H9 (cell line): ENCODE results near the gene LRP10. TPM values are rescaled to one million over a fixed set of nuclear protein-coding genes. Genes with fewer than 3 reads are reported as not detected.

Experiments
- DNase-seq: peaks from one replicate; pipeline ENCODE4 v3.0.0-alpha.2; 2017
- H2AFZ ChIP-seq: one replicate; pipeline ENCODE4 v1.6.1; 2013; ENCODE audit warnings: mild to moderate bottlenecking, low read length, control low read depth, moderate library complexity
- H2AK5ac ChIP-seq: 2 replicates; pipeline ENCODE4 v1.6.1; 2013; ENCODE audit warnings: low read length, control low read depth, mixed read lengths; ENCODE audit not compliant: insufficient read length
- H2BK120ac ChIP-seq: one replicate; pipeline ENCODE4 v1.6.1; 2013; ENCODE audit warnings: low read depth, mild to moderate bottlenecking, low read length, control low read depth, inconsistent platforms; ENCODE audit not compliant: poor library complexity, severe bottlenecking
- H2BK12ac ChIP-seq: 2 replicates; pipeline ENCODE4 v1.6.1; 2013; ENCODE audit warnings: low read length, control low read depth, mixed read lengths, low read depth; ENCODE audit not compliant: insufficient read length
- H2BK15ac ChIP-seq: 2 replicates; pipeline ENCODE4 v1.6.1; 2013; ENCODE audit warnings: low read depth, low read length, control low read depth
- H2BK20ac ChIP-seq: one replicate; pipeline ENCODE4 v1.6.1; 2013; ENCODE audit warnings: low read depth, mild to moderate bottlenecking, low read length, control low read depth, inconsistent platforms; ENCODE audit not compliant: poor library complexity, severe bottlenecking
- H2BK5ac ChIP-seq: 2 replicates; pipeline ENCODE4 v1.6.1; 2013; ENCODE audit warnings: low read length, control low read depth, mixed read lengths; ENCODE audit not compliant: insufficient read length
- H3K14ac ChIP-seq: 2 replicates; pipeline ENCODE4 v1.6.1; 2013; ENCODE audit warnings: low read length, control low read depth; ENCODE audit not compliant: insufficient read depth
- H3K18ac ChIP-seq: 2 replicates; pipeline ENCODE4 v1.6.1; 2013; ENCODE audit warnings: low read depth, mild to moderate bottlenecking, mixed read lengths, low read length, control low read depth; ENCODE audit not compliant: insufficient read length
- H3K23ac ChIP-seq: 2 replicates; pipeline ENCODE4 v1.6.1; 2013; ENCODE audit warnings: low read length, control low read depth, mixed read lengths, low read depth; ENCODE audit not compliant: insufficient read length
- H3K23me2 ChIP-seq: 2 replicates; pipeline ENCODE4 v1.6.1; 2013; ENCODE audit warnings: low read depth, mild to moderate bottlenecking, mixed read lengths, low read length, control low read depth; ENCODE audit not compliant: insufficient read length, poor library complexity, severe bottlenecking
- H3K27ac ChIP-seq: 2 replicates; pipeline ENCODE4 v1.5.1; 2013; ENCODE audit warnings: low read length, control low read depth, mixed read lengths, low read depth; ENCODE audit not compliant: insufficient read length
- H3K27me3 ChIP-seq: 2 replicates; pipeline ENCODE4 v1.6.1; 2013; ENCODE audit warnings: low read length, control low read depth, inconsistent platforms; ENCODE audit not compliant: insufficient read depth
- H3K4ac ChIP-seq: 2 replicates; pipeline ENCODE4 v1.6.1; 2013; ENCODE audit warnings: low read depth, mild to moderate bottlenecking, control low read depth, inconsistent platforms, low read length, moderate library complexity
- H3K4me1 ChIP-seq: 2 replicates; pipeline ENCODE4 v1.6.1; 2013; ENCODE audit warnings: low read length, control low read depth, inconsistent platforms; ENCODE audit not compliant: insufficient read depth
- H3K4me2 ChIP-seq: 2 replicates; pipeline ENCODE4 v1.6.1; 2013; ENCODE audit warnings: low read length, control low read depth, mixed read lengths; ENCODE audit not compliant: insufficient read length, insufficient read depth
- H3K56ac ChIP-seq: 2 replicates; pipeline ENCODE4 v1.6.1; 2013; ENCODE audit warnings: low read depth, mild to moderate bottlenecking, mixed read lengths, low read length, control low read depth; ENCODE audit not compliant: insufficient read length
- H3K79me1 ChIP-seq: 2 replicates; pipeline ENCODE4 v1.6.1; 2013; ENCODE audit warnings: low read depth, mild to moderate bottlenecking, moderate library complexity, low read length, control low read depth, inconsistent platforms; ENCODE audit not compliant: insufficient read depth, poor library complexity, severe bottlenecking
- H3K79me2 ChIP-seq: 2 replicates; pipeline ENCODE4 v1.6.1; 2013; ENCODE audit warnings: low read length, control low read depth, inconsistent platforms; ENCODE audit not compliant: insufficient read depth
- H3K9ac ChIP-seq: 2 replicates; pipeline ENCODE4 v1.6.1; 2013; ENCODE audit warnings: low read length, control low read depth, mixed read lengths; ENCODE audit not compliant: insufficient read length; ENCODE audit errors: extremely low read depth
- H3K9me3 ChIP-seq: one replicate; pipeline ENCODE4 v1.6.1; 2013; ENCODE audit warnings: low read depth, low read length, inconsistent platforms; ENCODE audit not compliant: control insufficient read depth
- H3T11ph ChIP-seq: one replicate; pipeline ENCODE4 v1.6.1; 2013; ENCODE audit warnings: mild to moderate bottlenecking, low read length, control low read depth, inconsistent platforms
- H4K20me1 ChIP-seq: one replicate; pipeline ENCODE4 v1.6.1; 2013; ENCODE audit not compliant: control insufficient read depth, insufficient read length, insufficient read depth
- H4K5ac ChIP-seq: 2 replicates; pipeline ENCODE4 v1.6.1; 2013; ENCODE audit warnings: low read depth, mild to moderate bottlenecking, mixed read lengths, low read length, control low read depth; ENCODE audit not compliant: insufficient read length
- H4K8ac ChIP-seq: replicated peaks from 2 replicates; pipeline ENCODE4 v1.6.1; 2013; ENCODE audit warnings: low read length, control low read depth, mixed read lengths, low read depth; ENCODE audit not compliant: insufficient read length
- H4K91ac ChIP-seq: 2 replicates; pipeline ENCODE4 v1.6.1; 2013; ENCODE audit warnings: low read depth, mild to moderate bottlenecking, moderate library complexity, mixed read lengths, low read length, control low read depth; ENCODE audit not compliant: insufficient read length
- H3K27ac Mint-ChIP-seq, 3 experiments: 2 replicates in 2 of 3; 3 replicates in 1 of 3; pipeline ENCODE4 v1.8.0; 2020 to 2021; ENCODE audit warnings: mixed read lengths in 3 of 3, mild to moderate bottlenecking in 1 of 3, moderate library complexity in 1 of 3
- H3K27me3 Mint-ChIP-seq: 2 replicates; pipeline ENCODE4 v1.8.0; 2021; ENCODE audit warnings: low read depth, mild to moderate bottlenecking, moderate library complexity, mixed read lengths
- H3K36me3 Mint-ChIP-seq, 3 experiments: 2 replicates in 2 of 3; 3 replicates in 1 of 3; pipeline ENCODE4 v1.8.0; 2020 to 2021; ENCODE audit warnings: low read depth in 3 of 3, mixed read lengths in 3 of 3; ENCODE audit not compliant: insufficient read depth in 1 of 3
- H3K4me1 Mint-ChIP-seq, 2 experiments: 2 replicates each; pipeline ENCODE4 v1.8.0; 2020; ENCODE audit warnings: mixed read lengths in 2 of 2
- H3K4me3 Mint-ChIP-seq, 2 experiments: 2 replicates in 1 of 2; 3 replicates in 1 of 2; pipeline ENCODE4 v1.8.0; 2020 to 2021; ENCODE audit warnings: mild to moderate bottlenecking in 2 of 2, mixed read lengths in 2 of 2, moderate library complexity in 1 of 2
- H3K9me3 Mint-ChIP-seq, 2 experiments: 2 replicates in 1 of 2; 3 replicates in 1 of 2; pipeline ENCODE4 v1.8.0; 2020; ENCODE audit warnings: mild to moderate bottlenecking in 2 of 2, mixed read lengths in 2 of 2, moderate library complexity in 1 of 2
- CTCF ChIP-seq: fragments of 200-600 bp; sonication (generic); conservative IDR thresholded peaks from 3 replicates; pipeline ENCODE4 v1.8.0; 2021; ENCODE audit warnings: antibody characterized with exemption, mild to moderate bottlenecking
- WGBS: extraction: QIAGEN DNeasy Blood & Tissue Kit; methylation state at CpG from one replicate; pipeline ENCODE4 v1.1.7; 2013; ENCODE audit warnings: missing lambda C conversion rate, low lambda C conversion rate, mixed read lengths; ENCODE audit not compliant: insufficient read length; ENCODE audit errors: extremely low coverage; 5-methylcytosine and 5-hydroxymethylcytosine counted together
- total RNA-seq: library from RNA; stranded (reverse); gene quantifications from 2 replicates; pipeline ENCODE4 v1.2.1, GENCODE V29; 2021

LRP10 gene
- total RNA-seq, 1 experiment from 2014 or later, result 13.3 TPM

DNA sequence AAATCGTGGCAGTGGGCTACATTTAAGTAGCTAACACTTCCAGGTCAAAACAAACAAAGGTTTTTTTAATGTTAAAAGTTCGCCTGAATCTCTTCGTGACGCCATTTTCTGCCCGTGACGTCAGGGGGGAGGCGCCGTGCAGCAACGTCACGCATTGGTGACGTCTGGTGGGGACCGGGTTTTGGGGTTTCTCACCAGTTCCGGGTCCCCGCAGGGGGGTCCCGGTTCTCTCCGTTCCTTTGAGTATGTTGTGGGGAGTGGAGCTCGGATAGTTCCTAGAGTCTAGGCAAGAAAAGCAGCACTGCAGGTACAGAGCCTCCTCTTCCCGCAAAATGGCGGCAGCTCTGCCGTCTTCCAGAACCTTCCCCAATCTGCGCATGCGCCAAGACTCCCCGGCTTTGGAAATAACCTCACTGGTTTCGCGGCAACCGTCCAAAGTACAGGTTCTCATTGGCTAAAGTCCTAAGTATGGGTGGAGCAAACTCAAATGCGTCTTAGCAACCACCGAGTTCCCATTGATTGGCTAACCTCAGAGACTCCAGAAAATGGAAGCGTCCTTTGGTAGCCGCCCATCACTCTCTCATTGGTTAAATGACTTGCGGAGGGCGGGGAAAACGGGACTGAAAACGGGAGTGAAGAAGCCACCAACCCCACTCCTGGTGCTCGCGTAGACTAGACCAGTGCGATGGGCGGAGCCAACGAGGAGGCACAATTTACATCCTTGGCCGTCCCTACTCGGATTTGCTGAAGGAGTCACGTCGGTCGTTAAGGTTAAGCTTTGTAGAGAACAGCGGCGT, 47.5 kb downstream of the LRP10 start, which contains the start of gene RBM23:
Gene RBM23, minus strand, starts transcription at position 346 of the 797 bp plus-strand sequence.
- Mint-ChIP-seq H3K27ac (peak within 1 kb of the TSS; percentile 100), H3K4me3 (peak within 1 kb of the TSS; percentile 94 to 97)
- peak within 1 kb of the TSS; percentile 95 for H3K4me2 ChIP-seq

More for the DNA sequence above, 47.5 kb downstream of the LRP10 start, which contains the start of gene RBM23:
- Histone ChIP-seq H3K14ac (peak within 1 kb of the TSS; percentile 87; the same call in 1 of the 2 replicates), H4K20me1 (no peaks in the 10 kb centered on the region), H3K23ac (no peak within 1 kb of the TSS), H3T11ph (peak within 1 kb of the TSS; percentile 79), H4K91ac (no peak within 1 kb of the TSS), H3K23me2 (peaks cover 9% of the 10 kb centered on the region), H3K4me1 (peaks cover 3% of the 10 kb centered on the region; the same call in 1 of the 2 replicates), H3K79me1 (peaks cover 3% of the 10 kb centered on the region), H2AFZ (peak within 1 kb of the TSS; percentile 92), H4K8ac (peak within 1 kb of the TSS; percentile 69), H2BK20ac (peak within 1 kb of the TSS; percentile 7), H3K18ac (peak within 1 kb of the TSS; percentile 92), H2AK5ac (no peak within 1 kb of the TSS), H3K4ac (peak within 1 kb of the TSS; percentile 21), H3K27ac (peak within 1 kb of the TSS; percentile 70), H2BK15ac (no peak within 1 kb of the TSS), H2BK5ac (peak within 1 kb of the TSS; percentile 84), H3K79me2 (peaks cover 4% of the 10 kb centered on the region; the same call in 1 of the 2 replicates), H2BK12ac (no peak within 1 kb of the TSS), H3K27me3 (no peaks in the 10 kb centered on the region), H4K5ac (peak within 1 kb of the TSS; percentile 57), H3K9ac (peak within 1 kb of the TSS; percentile 89), H3K56ac (no peak within 1 kb of the TSS), H3K9me3 (no peaks in the 10 kb centered on the region), H2BK120ac (peak within 1 kb of the TSS; percentile 95)
- Mint-ChIP-seq H3K4me1 (peaks cover 16 to 17% of the 10 kb centered on the region in 2 experiments), H3K27me3 (no peaks in the 10 kb centered on the region; the same call in 1 of the 2 replicates), H3K36me3 (peaks cover 31 to 57% (median 57%) of the 10 kb centered on the region in 3 experiments), H3K9me3 (peaks cover 0 to 3% of the 10 kb centered on the region in 2 experiments; a peak in 1 of 5 replicates)
- peak; percentile 100 for DNase-seq
- no peak for TF ChIP-seq CTCF
- no CpG with 5 or more reads among the region's 46 CpGs for WGBS
